PC-9 (cell line): ENCODE data around the gene MFSD6. TPM values are rescaled to one million over a fixed set of nuclear protein-coding genes. Genes with fewer than 3 reads are reported as not detected.

Experiments used
- BruUV-seq: library from RNA; stranded (reverse); fragments of 400-500 nt; replicated peaks from 2 replicates; lab custom pipeline; 2021; lab: Mats Ljungman, UMichigan
- CTCF ChIA-PET: fragments of 300-600 bp; sonication (Branson Sonifier 250); formaldehyde crosslinking; loops from one replicate; lab custom pipeline; 2022; ENCODE audit warnings: antibody characterized with exemption; lab: Charles Lee
- POLR2A ChIA-PET: fragments of 300-600 bp; sonication (Branson Sonifier 250); formaldehyde crosslinking; loops from one replicate; lab custom pipeline; 2022; ENCODE audit warnings: antibody characterized with exemption; ENCODE audit not compliant: unreplicated experiment; lab: Charles Lee
- DNase-seq, 2 experiments: peaks; one replicate each; pipeline versions ENCODE4 v3.0.0 to v3.0.0-alpha.2; 2015 to 2022; ENCODE audit warnings: mixed read lengths in 1 of 2
- H2AFZ ChIP-seq: fragments of 200-600 bp; sonication (generic); 2 replicates; pipeline ENCODE4 v1.8.1; 2017; ENCODE audit warnings: antibody characterized with exemption
- H3F3A ChIP-seq: fragments of 200-600 bp; sonication (generic); 2 replicates; pipeline ENCODE4 v1.8.1; 2017; ENCODE audit warnings: antibody characterized with exemption, mild to moderate bottlenecking, low read depth; ENCODE audit not compliant: insufficient read depth
- H3K27ac ChIP-seq: fragments of 200-600 bp; sonication (generic); 2 replicates; pipeline ENCODE4 v1.6.1; 2016; ENCODE audit warnings: mixed run types
- H3K27me3 ChIP-seq: fragments of 200-600 bp; sonication (generic); 2 replicates; pipeline ENCODE4 v1.6.1; 2016; ENCODE audit warnings: low read depth, mixed run types; ENCODE audit not compliant: insufficient read depth
- H3K36me3 ChIP-seq: fragments of 200-600 bp; sonication (generic); 2 replicates; pipeline ENCODE4 v1.6.1; 2016; ENCODE audit warnings: low read depth, mixed run types
- H3K4me1 ChIP-seq: fragments of 200-600 bp; sonication (generic); replicated peaks from 2 replicates; pipeline ENCODE4 v1.6.1; 2016; ENCODE audit warnings: mixed run types; ENCODE audit not compliant: insufficient read depth
- H3K4me2 ChIP-seq: fragments of 200-600 bp; sonication (generic); 2 replicates; pipeline ENCODE4 v1.6.1; 2017; ENCODE audit warnings: mixed run types
- H3K4me3 ChIP-seq: fragments of 200-600 bp; sonication (generic); 2 replicates; pipeline ENCODE4 v1.6.1; 2016; ENCODE audit warnings: mixed run types
- H3K79me2 ChIP-seq: fragments of 200-600 bp; sonication (generic); 2 replicates; pipeline ENCODE4 v1.6.1; 2017; ENCODE audit warnings: low read depth, mixed run types
- H3K9me2 ChIP-seq: fragments of 200-600 bp; sonication (generic); 2 replicates; pipeline ENCODE4 v1.8.1; 2017; ENCODE audit warnings: mild to moderate bottlenecking; ENCODE audit not compliant: insufficient read depth
- H3K9me3 ChIP-seq: fragments of 200-600 bp; sonication (generic); 2 replicates; pipeline ENCODE4 v1.8.1; 2016; ENCODE audit warnings: low read depth; ENCODE audit not compliant: insufficient read depth
- H4K20me1 ChIP-seq: fragments of 200-600 bp; sonication (generic); 2 replicates; pipeline ENCODE4 v1.8.1; 2017; ENCODE audit not compliant: insufficient read depth
- CTCF ChIP-seq: fragments of 200-600 bp; sonication (generic); conservative IDR thresholded peaks from 2 replicates; pipeline ENCODE4 v1.6.1; 2017; ENCODE audit warnings: mixed run types, antibody characterized with exemption, mild to moderate bottlenecking, moderate library complexity
- EZH2 ChIP-seq: fragments of 200-600 bp; sonication (generic); IDR thresholded peaks from 2 replicates; pipeline ENCODE4 v1.8.0; 2017; ENCODE audit warnings: antibody characterized with exemption, low read depth
- intact Hi-C: fragments of 100-400 bp; cut with micrococcal nuclease; formaldehyde crosslinking; loops from one replicate; pipeline ENCODE4 v1.10.0; 2022; ENCODE audit not compliant: unreplicated experiment
- total RNA-seq: library from RNA; stranded (reverse); gene quantifications from 2 replicates; pipeline ENCODE4 v1.2.3, GENCODE V29; 2021

MFSD6 gene
- total RNA-seq, 1 experiment from 2014 or later, result 15.6 TPM

GRCh38 chr2:190378880-190379237 lies 29.3 kb upstream of the MFSD6 start:
- Histone ChIP-seq H3K4me3 (no peak overlapping the region), H3K36me3 (no peaks in the 10 kb centered on the region), H3F3A (no peaks in the 10 kb centered on the region), H3K9me3 (no peaks in the 10 kb centered on the region), H4K20me1 (no peaks in the 10 kb centered on the region), H2AFZ (no peak overlapping the region), H3K27me3 (no peaks in the 10 kb centered on the region), H3K4me2 (no peak overlapping the region), H3K9me2 (no peaks in the 10 kb centered on the region), H3K79me2 (no peaks in the 10 kb centered on the region), H3K27ac (no peak overlapping the region), H3K4me1 (no peaks in the 10 kb centered on the region)
- TF ChIP-seq EZH2 (no peak), CTCF (no peak)
- intact Hi-C loops, result no loop called here
- no TSS peak for BruUV-seq
- ChIA-PET CTCF (no interaction called here), POLR2A (no interaction called here)
- DNase-seq, result no peak

DNA sequence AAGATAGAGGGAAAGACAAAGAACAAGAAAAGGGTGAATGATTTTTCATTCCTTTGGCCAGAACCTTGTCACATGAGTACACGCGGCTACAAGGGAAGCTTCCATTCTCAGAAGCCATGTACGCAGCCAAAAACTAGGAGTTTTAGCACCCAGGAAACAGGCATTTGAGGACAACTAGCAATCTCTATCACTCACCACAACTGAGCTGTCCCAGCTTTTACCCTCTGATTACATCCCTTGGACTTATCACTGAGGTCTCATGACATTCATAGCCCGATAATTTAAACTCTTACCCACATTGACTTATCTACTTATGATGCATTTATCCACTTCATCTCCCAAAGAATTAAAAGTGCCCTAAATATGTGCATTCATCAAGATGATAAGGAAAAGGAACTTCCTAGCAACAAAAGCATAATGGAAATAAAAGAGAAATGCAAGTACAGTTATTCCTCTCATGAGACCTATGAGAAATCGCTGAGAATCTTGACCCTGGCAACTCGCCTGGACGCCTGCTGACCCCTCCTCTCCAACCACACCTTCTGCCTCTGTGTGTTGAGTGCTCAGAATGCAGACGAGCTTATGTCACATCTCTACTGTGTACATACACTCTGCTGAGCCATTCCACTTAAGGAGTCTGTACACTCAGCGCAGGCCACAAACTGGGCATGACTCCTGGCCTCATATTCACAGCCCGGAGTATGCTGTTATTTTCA lies 28.7 kb upstream of the MFSD6 start:
- Histone ChIP-seq H3F3A (no peaks in the 10 kb centered on the region), H3K4me3 (no peak overlapping the region), H2AFZ (no peak overlapping the region), H3K9me3 (no peaks in the 10 kb centered on the region), H3K79me2 (no peaks in the 10 kb centered on the region), H3K4me2 (no peak overlapping the region), H3K27me3 (no peaks in the 10 kb centered on the region), H3K9me2 (no peaks in the 10 kb centered on the region), H4K20me1 (no peaks in the 10 kb centered on the region), H3K4me1 (no peaks in the 10 kb centered on the region), H3K27ac (no peak overlapping the region), H3K36me3 (no peaks in the 10 kb centered on the region)
- no peak for DNase-seq
- CTCF ChIA-PET, result no interaction called here
- BruUV-seq, result no TSS peak
- intact Hi-C loops, result no loop called here
- POLR2A ChIA-PET, result no interaction called here
- TF ChIP-seq EZH2 (no peak), CTCF (no peak)

GRCh38 chr2:190380962-190381412 lies 27.2 kb upstream of the MFSD6 start:
- ChIA-PET POLR2A (no interaction called here), CTCF (no interaction called here)
- H3K4me2 ChIP-seq, result no peak overlapping the region
- no peak overlapping the region for H2AFZ ChIP-seq
- no peaks in the 10 kb centered on the region for H3K36me3 ChIP-seq
- no peaks in the 10 kb centered on the region for H3F3A ChIP-seq
- no peak overlapping the region for H3K4me3 ChIP-seq
- TF ChIP-seq EZH2 (no peak), CTCF (no peak)
- no peaks in the 10 kb centered on the region for H3K9me2 ChIP-seq
- no peaks in the 10 kb centered on the region for H4K20me1 ChIP-seq
- intact Hi-C loops, result loop anchor here (10.0 kb wide), 1 partner anchor 404 kb away; no protein-coding TSS in a partner anchor
- no peak for DNase-seq
- no peaks in the 10 kb centered on the region for H3K4me1 ChIP-seq
- no peaks in the 10 kb centered on the region for H3K27me3 ChIP-seq
- H3K79me2 ChIP-seq, result no peaks in the 10 kb centered on the region
- BruUV-seq, result no TSS peak
- no peaks in the 10 kb centered on the region for H3K9me3 ChIP-seq
- no peak overlapping the region for H3K27ac ChIP-seq
